NCI-H146 treated with DMSO at 0.1 percent for 48 hours (cell line): ENCODE data around the gene TMEM131.
A peak's percentile ranks its signal among the peaks of the same experiment; 100 is the strongest.
"Not testable (repeated sequence)": the region's sequence is repeated elsewhere in the genome, so short reads cannot be mapped to it uniquely, and the experiment has no call there.

Experiments used
- DNase-seq: peaks from one replicate; lab custom pipeline; 2025; ENCODE audit not compliant: unreplicated experiment; lab: John Stamatoyannopoulos, UW

The TMEM131 gene

GRCh38 chr2:97869722-97870346 lies 125.9 kb downstream of the TMEM131 start:
- DNase-seq, result no peak

- DNase-seq, result no peak
Observed at GRCh38 chr2:97868986-97869721, 126.6 kb downstream of the TMEM131 start.

GRCh38 chr2:97863829-97864228 lies 131.9 kb downstream of the TMEM131 start:
- DNase-seq, result no peak

- DNase-seq, result no peak
Observed at GRCh38 chr2:97861177-97861576, 134.6 kb downstream of the TMEM131 start.

GRCh38 chr2:97858442-97858841 lies 137.3 kb downstream of the TMEM131 start:
- DNase-seq, result no peak

- no peak for DNase-seq
Observed at GRCh38 chr2:97857553-97857952, 138.2 kb downstream of the TMEM131 start.

GRCh38 chr2:97853057-97853456 lies 142.7 kb downstream of the TMEM131 start:
- not testable (repeated sequence) for DNase-seq

GRCh38 chr2:97851172-97851571 lies 144.6 kb downstream of the TMEM131 start:
- DNase-seq, result no peak

GRCh38 chr2:97849881-97850528 lies 145.7 kb downstream of the TMEM131 start:
- DNase-seq, result no peak

GRCh38 chr2:97848306-97848705 lies 147.4 kb downstream of the TMEM131 start:
- DNase-seq, result no peak

GRCh38 chr2:97846716-97847115 lies 149.0 kb downstream of the TMEM131 start:
- not testable (repeated sequence) for DNase-seq

GRCh38 chr2:97845818-97846217 lies 149.9 kb downstream of the TMEM131 start:
- no peak for DNase-seq

- no peak for DNase-seq
Observed at GRCh38 chr2:97845133-97845532, 150.6 kb downstream of the TMEM131 start.

GRCh38 chr2:97844311-97844859 lies 151.4 kb downstream of the TMEM131 start:
- DNase-seq, result peak; percentile 31

- DNase-seq, result no peak
Observed at GRCh38 chr2:97840198-97840597, 155.6 kb downstream of the TMEM131 start.

GRCh38 chr2:97834610-97835009 lies 161.1 kb downstream of the TMEM131 start:
- DNase-seq, result no peak

GRCh38 chr2:97831121-97831520 lies 164.6 kb downstream of the TMEM131 start:
- no peak for DNase-seq

GRCh38 chr2:97829255-97829654 lies 166.5 kb downstream of the TMEM131 start:
- DNase-seq, result not testable (repeated sequence)

- DNase-seq, result not testable (repeated sequence)
Observed at GRCh38 chr2:97827013-97827412, 168.7 kb downstream of the TMEM131 start.

- not testable (repeated sequence) for DNase-seq
Observed at GRCh38 chr2:97826266-97826847, 169.4 kb downstream of the TMEM131 start.

- not testable (repeated sequence) for DNase-seq
Observed at GRCh38 chr2:97824011-97824410, 171.7 kb downstream of the TMEM131 start.
